ENCODE measurements around the gene APOL2. TPM values are rescaled to one million over a fixed set of nuclear protein-coding genes. Genes with fewer than 3 reads are reported as not detected.
A peak's percentile ranks its signal among the peaks of the same experiment; 100 is the strongest.
"Not testable (repeated sequence)": the region's sequence is repeated elsewhere in the genome, so short reads cannot be mapped to it uniquely, and the experiment has no call there.

APOL2 gene
- total and polyA plus RNA-seq, 2 donors: 25.3 to 56.1 TPM

DNA sequence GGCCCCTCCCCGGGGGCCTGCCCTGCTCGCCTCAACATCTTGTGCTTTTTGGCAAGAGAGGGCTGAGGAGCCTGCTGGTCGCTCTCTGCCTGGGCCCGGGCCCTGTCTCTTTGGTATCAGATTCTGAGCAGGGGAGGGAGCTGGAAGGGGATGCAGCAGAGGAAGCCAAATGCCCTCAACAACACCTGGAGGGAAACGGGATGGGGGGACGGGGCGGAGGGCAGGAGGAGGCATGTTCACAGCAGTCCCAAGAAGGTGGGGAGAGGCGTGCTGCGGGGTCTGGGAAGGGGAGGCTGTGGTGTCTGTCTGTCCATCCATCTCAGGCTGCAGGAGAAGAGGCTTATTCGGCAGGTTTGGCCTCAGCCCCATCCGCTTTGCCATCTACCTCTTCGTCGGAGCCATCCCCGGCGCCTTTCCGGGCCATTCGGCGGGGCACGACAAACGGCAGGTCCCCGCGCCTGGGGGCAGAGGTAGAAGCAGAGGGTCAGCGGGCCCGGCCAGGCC lies 43.1 kb upstream of the APOL2 start:
- 96% methylated on average over 24 of the region's 24 CpGs for WGBS
- Histone ChIP-seq H3K27me3 (ENCODE audit: control insufficient read depth in 2 of 2, insufficient read depth in 1 of 2, low read length in 1 of 2) (no peaks in the 10 kb centered on the region), H3K36me3 (ENCODE audit: control insufficient read depth in 2 of 2, insufficient read depth in 2 of 2, low read length in 1 of 2) (peaks cover 66 to 68% of the 10 kb centered on the region in 2 donors), H3K27ac (ENCODE audit: low read depth in 1 of 2, low read length in 1 of 2) (peak overlapping the region in 1 of 2 donors; percentile 31), H3K9me3 (ENCODE audit: control insufficient read depth in 2 of 2, insufficient read depth in 1 of 2, low read length in 1 of 2) (no peaks in the 10 kb centered on the region), H3K4me3 (ENCODE audit: low read length in 2 of 2) (no peak overlapping the region), H3K4me1 (ENCODE audit: control insufficient read depth in 2 of 2, insufficient read depth in 2 of 2, low read length in 2 of 2) (peaks cover 0 to 7% of the 10 kb centered on the region in 2 donors)
- no peak for DNase-seq (ENCODE audit: low read depth in 6 of 9, low spot score in 9 of 9)

DNA sequence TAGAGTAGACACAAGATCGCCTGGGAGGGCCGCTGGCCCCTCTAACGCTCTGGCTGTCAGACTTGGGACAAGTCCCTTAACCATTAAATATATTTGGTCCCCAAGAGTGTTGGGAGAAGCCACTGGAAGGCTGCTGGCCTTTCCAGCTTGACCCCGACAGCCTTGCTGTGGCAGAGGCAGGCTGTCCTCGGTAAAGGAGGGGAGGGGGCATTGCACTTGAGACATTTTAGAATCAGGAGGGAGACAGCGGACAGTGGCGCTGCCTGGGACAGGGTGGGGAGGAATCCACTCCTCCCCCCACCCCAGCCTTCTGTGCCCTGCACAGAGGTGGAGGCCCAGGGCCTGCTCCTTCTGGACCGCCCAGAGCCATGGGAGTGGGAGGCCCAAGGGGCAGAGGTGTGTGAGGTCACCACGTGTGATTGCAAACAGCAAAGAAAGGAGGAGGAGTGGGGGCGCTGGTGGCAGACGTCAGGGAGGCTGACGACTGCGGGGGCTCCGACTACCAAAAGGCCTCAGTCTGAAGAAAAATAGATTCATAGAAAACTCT lies 42.5 kb upstream of the APOL2 start:
- no peak for DNase-seq (ENCODE audit: low read depth in 6 of 9, low spot score in 9 of 9)
- no peak overlapping the region for H3K4me3 ChIP-seq (ENCODE audit: low read length in 2 of 2)
- peaks cover 63% of the 10 kb centered on the region in 2 donors for H3K36me3 ChIP-seq (ENCODE audit: control insufficient read depth in 2 of 2, insufficient read depth in 2 of 2, low read length in 1 of 2)
- H3K4me1 ChIP-seq (ENCODE audit: control insufficient read depth in 2 of 2, insufficient read depth in 2 of 2, low read length in 2 of 2): peaks cover 0 to 9% of the 10 kb centered on the region in 2 donors
- H3K27ac ChIP-seq (ENCODE audit: low read depth in 1 of 2, low read length in 1 of 2): no peak overlapping the region
- 94% methylated on average over 14 of the region's 14 CpGs for WGBS
- no peaks in the 10 kb centered on the region for H3K9me3 ChIP-seq (ENCODE audit: control insufficient read depth in 2 of 2, insufficient read depth in 1 of 2, low read length in 1 of 2)
- H3K27me3 ChIP-seq (ENCODE audit: control insufficient read depth in 2 of 2, insufficient read depth in 1 of 2, low read length in 1 of 2): no peaks in the 10 kb centered on the region

DNA sequence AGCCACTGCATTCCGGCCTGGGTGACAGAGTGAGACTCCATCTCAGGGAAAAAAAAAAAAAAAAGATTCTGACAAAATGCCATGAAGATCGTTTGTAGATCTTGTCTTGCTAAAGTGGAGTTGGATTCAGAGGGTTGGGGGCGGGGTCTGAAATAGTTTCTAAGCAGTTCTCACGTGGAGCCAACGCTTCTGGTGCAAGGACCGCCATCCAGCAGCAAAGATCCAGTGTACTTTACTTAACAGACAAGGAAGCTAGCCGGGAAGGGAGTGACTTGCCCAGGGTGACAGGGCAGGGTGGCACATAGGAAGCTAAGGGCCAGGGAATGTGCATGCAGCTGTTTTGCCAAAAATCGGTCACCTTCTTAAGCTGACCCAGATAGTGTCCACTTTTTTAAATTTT lies 41.1 kb upstream of the APOL2 start:
- peaks cover 48 to 49% of the 10 kb centered on the region in 2 donors for H3K36me3 ChIP-seq (ENCODE audit: control insufficient read depth in 2 of 2, insufficient read depth in 2 of 2, low read length in 1 of 2)
- no peak overlapping the region for H3K27ac ChIP-seq (ENCODE audit: low read depth in 1 of 2, low read length in 1 of 2)
- WGBS: 85% methylated on average over 8 of the region's 8 CpGs
- H3K4me1 ChIP-seq (ENCODE audit: control insufficient read depth in 2 of 2, insufficient read depth in 2 of 2, low read length in 2 of 2): peaks cover 0 to 9% of the 10 kb centered on the region in 2 donors
- H3K27me3 ChIP-seq (ENCODE audit: control insufficient read depth in 2 of 2, insufficient read depth in 1 of 2, low read length in 1 of 2): no peaks in the 10 kb centered on the region
- no peak overlapping the region for H3K4me3 ChIP-seq (ENCODE audit: low read length in 2 of 2)
- H3K9me3 ChIP-seq (ENCODE audit: control insufficient read depth in 2 of 2, insufficient read depth in 1 of 2, low read length in 1 of 2): no peaks in the 10 kb centered on the region
- no peak for DNase-seq (ENCODE audit: low read depth in 6 of 9, low spot score in 9 of 9)

DNA sequence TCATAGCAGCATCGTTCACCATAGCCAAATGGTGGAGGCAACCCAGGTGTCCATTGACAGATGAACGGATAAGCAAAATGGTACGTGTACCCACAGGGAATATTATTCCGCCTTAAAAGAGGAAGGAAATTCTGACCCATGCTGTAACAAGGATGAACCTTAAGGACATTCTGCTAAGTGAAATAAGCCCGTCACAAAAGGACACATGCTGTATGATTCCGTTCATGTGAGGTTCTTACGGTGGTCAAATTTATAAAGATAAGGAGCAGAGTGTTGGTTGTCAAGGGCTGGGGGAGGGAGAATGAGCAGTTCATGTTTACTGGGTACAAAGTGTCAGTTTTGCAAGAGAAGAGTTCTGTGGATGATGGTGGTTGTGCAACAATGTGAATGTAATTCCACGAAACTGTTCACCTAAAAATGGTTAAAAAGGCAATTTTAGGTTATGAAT lies 39.9 kb upstream of the APOL2 start:
- 97% methylated on average over 8 of the region's 8 CpGs for WGBS
- Histone ChIP-seq H3K9me3 (ENCODE audit: control insufficient read depth in 2 of 2, insufficient read depth in 1 of 2, low read length in 1 of 2) (no peaks in the 10 kb centered on the region), H3K4me3 (ENCODE audit: low read length in 2 of 2) (no peak overlapping the region), H3K27me3 (ENCODE audit: control insufficient read depth in 2 of 2, insufficient read depth in 1 of 2, low read length in 1 of 2) (no peaks in the 10 kb centered on the region), H3K27ac (ENCODE audit: low read depth in 1 of 2, low read length in 1 of 2) (no peak overlapping the region), H3K4me1 (ENCODE audit: control insufficient read depth in 2 of 2, insufficient read depth in 2 of 2, low read length in 2 of 2) (peaks cover 0 to 9% of the 10 kb centered on the region in 2 donors), H3K36me3 (ENCODE audit: control insufficient read depth in 2 of 2, insufficient read depth in 2 of 2, low read length in 1 of 2) (peaks cover 37% of the 10 kb centered on the region in 2 donors)
- DNase-seq (ENCODE audit: low read depth in 6 of 9, low spot score in 9 of 9): no peak

GRCh38 chr22:36277482-36278291 lies 38.4 kb upstream of the APOL2 start:
- Histone ChIP-seq H3K27ac (ENCODE audit: low read depth in 1 of 2, low read length in 1 of 2) (peak overlapping the region in 1 of 2 donors; percentile 4), H3K4me1 (ENCODE audit: control insufficient read depth in 2 of 2, insufficient read depth in 2 of 2, low read length in 2 of 2) (peaks cover 0 to 9% of the 10 kb centered on the region in 2 donors), H3K27me3 (ENCODE audit: control insufficient read depth in 2 of 2, insufficient read depth in 1 of 2, low read length in 1 of 2) (no peaks in the 10 kb centered on the region), H3K4me3 (ENCODE audit: low read length in 2 of 2) (no peak overlapping the region), H3K36me3 (ENCODE audit: control insufficient read depth in 2 of 2, insufficient read depth in 2 of 2, low read length in 1 of 2) (peaks cover 23 to 25% of the 10 kb centered on the region in 2 donors), H3K9me3 (ENCODE audit: control insufficient read depth in 2 of 2, insufficient read depth in 1 of 2, low read length in 1 of 2) (no peaks in the 10 kb centered on the region)
- DNase-seq (ENCODE audit: low read depth in 6 of 9, low spot score in 9 of 9): peak in 5 of 9 donors; percentile 45 to 72 (median 61)
- 40% methylated on average over 18 of the region's 18 CpGs for WGBS

GRCh38 chr22:36274531-36274930 lies 35.2 kb upstream of the APOL2 start:
- Histone ChIP-seq H3K36me3 (ENCODE audit: control insufficient read depth in 2 of 2, insufficient read depth in 2 of 2, low read length in 1 of 2) (peaks cover 0 to 4% of the 10 kb centered on the region in 2 donors), H3K4me3 (ENCODE audit: low read length in 2 of 2) (no peak overlapping the region), H3K27me3 (ENCODE audit: control insufficient read depth in 2 of 2, insufficient read depth in 1 of 2, low read length in 1 of 2) (no peaks in the 10 kb centered on the region), H3K4me1 (ENCODE audit: control insufficient read depth in 2 of 2, insufficient read depth in 2 of 2, low read length in 2 of 2) (peaks cover 0 to 7% of the 10 kb centered on the region in 2 donors), H3K27ac (ENCODE audit: low read depth in 1 of 2, low read length in 1 of 2) (no peak overlapping the region), H3K9me3 (ENCODE audit: control insufficient read depth in 2 of 2, insufficient read depth in 1 of 2, low read length in 1 of 2) (no peaks in the 10 kb centered on the region)
- WGBS: 93% methylated on average over 5 of the region's 5 CpGs
- no peak for DNase-seq (ENCODE audit: low read depth in 6 of 9, low spot score in 9 of 9)

GRCh38 chr22:36271951-36272350 lies 32.6 kb upstream of the APOL2 start:
- 97% methylated on average over 5 of the region's 5 CpGs for WGBS

GRCh38 chr22:36271231-36271630 lies 31.9 kb upstream of the APOL2 start:
- H3K9me3 ChIP-seq (ENCODE audit: control insufficient read depth in 2 of 2, insufficient read depth in 1 of 2, low read length in 1 of 2); H3K36me3 ChIP-seq (ENCODE audit: control insufficient read depth in 2 of 2, insufficient read depth in 2 of 2, low read length in 1 of 2); DNase-seq (ENCODE audit: low read depth in 6 of 9, low spot score in 9 of 9); H3K27ac ChIP-seq (ENCODE audit: low read depth in 1 of 2, low read length in 1 of 2); H3K4me3 ChIP-seq (ENCODE audit: low read length in 2 of 2); H3K27me3 ChIP-seq (ENCODE audit: control insufficient read depth in 2 of 2, insufficient read depth in 1 of 2, low read length in 1 of 2); H3K4me1 ChIP-seq (ENCODE audit: control insufficient read depth in 2 of 2, insufficient read depth in 2 of 2, low read length in 2 of 2): not testable (repeated sequence)
- 91% methylated on average over 7 of the region's 7 CpGs for WGBS

More at GRCh38 chr22:36271951-36272350, 32.6 kb upstream of the APOL2 start:
- not testable (repeated sequence) for H3K9me3 ChIP-seq (ENCODE audit: control insufficient read depth in 2 of 2, insufficient read depth in 1 of 2, low read length in 1 of 2); H3K27me3 ChIP-seq (ENCODE audit: control insufficient read depth in 2 of 2, insufficient read depth in 1 of 2, low read length in 1 of 2); H3K27ac ChIP-seq (ENCODE audit: low read depth in 1 of 2, low read length in 1 of 2); DNase-seq (ENCODE audit: low read depth in 6 of 9, low spot score in 9 of 9); H3K36me3 ChIP-seq (ENCODE audit: control insufficient read depth in 2 of 2, insufficient read depth in 2 of 2, low read length in 1 of 2); H3K4me1 ChIP-seq (ENCODE audit: control insufficient read depth in 2 of 2, insufficient read depth in 2 of 2, low read length in 2 of 2); H3K4me3 ChIP-seq (ENCODE audit: low read length in 2 of 2)

- Histone ChIP-seq H3K4me1 (ENCODE audit: control insufficient read depth in 2 of 2, insufficient read depth in 2 of 2, low read length in 2 of 2) (no peaks in the 10 kb centered on the region), H3K27me3 (ENCODE audit: control insufficient read depth in 2 of 2, insufficient read depth in 1 of 2, low read length in 1 of 2) (no peaks in the 10 kb centered on the region), H3K4me3 (ENCODE audit: low read length in 2 of 2) (no peak overlapping the region), H3K9me3 (ENCODE audit: control insufficient read depth in 2 of 2, insufficient read depth in 1 of 2, low read length in 1 of 2) (no peaks in the 10 kb centered on the region), H3K27ac (ENCODE audit: low read depth in 1 of 2, low read length in 1 of 2) (no peak overlapping the region), H3K36me3 (ENCODE audit: control insufficient read depth in 2 of 2, insufficient read depth in 2 of 2, low read length in 1 of 2) (peaks cover 0 to 4% of the 10 kb centered on the region in 2 donors)
- no peak for DNase-seq (ENCODE audit: low read depth in 6 of 9, low spot score in 9 of 9)
- WGBS: 98% methylated on average over 11 of the region's 11 CpGs
Observed at GRCh38 chr22:36267896-36268485, 28.7 kb upstream of the APOL2 start.
